Natural killer cell treated with Interleukin-12 subunit alpha and Interleukin-12 subunit beta and Interleukin-15 and Interleukin-18, amount 100 ng/mL, for 72 hours (primary cell): ENCODE results near the gene CLDN9. TPM values are rescaled to one million over a fixed set of nuclear protein-coding genes. Genes with fewer than 3 reads are reported as not detected.

ENCODE experiments used
- ATAC-seq, 2 donors: fragments of 150-1000 bp; cut with Tn5 transposase in 1 of 2; sonication (Bioruptor Pico), chemical (Tn5 transposase) in 1 of 2; 2 replicates each; pipeline ENCODE4 v1.10.0; 2021
- DNase-seq: peaks from one replicate; pipeline ENCODE4 v3.0.0; 2022; ENCODE audit warnings: low spot score
- H3K27ac Mint-ChIP-seq, 2 donors: 1 replicate in 1 of 2; 2 replicates in 1 of 2; pipeline ENCODE4 v1.8.0; 2022; ENCODE audit warnings: mixed read lengths in 2 of 2, mild to moderate bottlenecking in 1 of 2, moderate library complexity in 1 of 2
- H3K27me3 Mint-ChIP-seq, 2 donors: 1 replicate in 1 of 2; 2 replicates in 1 of 2; pipeline ENCODE4 v1.8.0; 2022; ENCODE audit warnings: mixed read lengths in 2 of 2
- H3K36me3 Mint-ChIP-seq: one replicate; pipeline ENCODE4 v1.8.0; 2022; ENCODE audit warnings: mixed read lengths
- H3K4me1 Mint-ChIP-seq, 2 donors: 1 replicate in 1 of 2; 2 replicates in 1 of 2; pipeline ENCODE4 v1.8.0; 2022; ENCODE audit warnings: low read depth in 2 of 2, mixed read lengths in 2 of 2, mild to moderate bottlenecking in 1 of 2
- H3K4me3 Mint-ChIP-seq: one replicate; pipeline ENCODE4 v1.8.0; 2022; ENCODE audit warnings: mixed read lengths
- H3K9me3 Mint-ChIP-seq: 2 replicates; pipeline ENCODE4 v1.8.0; 2022; ENCODE audit warnings: mixed read lengths
- total RNA-seq, 2 donors: library from RNA; stranded (reverse); gene quantifications; one replicate each; pipeline ENCODE4 v1.2.3, GENCODE V29; 2022

The CLDN9 gene
- total RNA-seq, 2 donors from 2014 or later = 0.47 TPM; not detected in 1

GRCh38 chr16:2981177-2981898 is 31.4 kb upstream of the CLDN9 start:
- H3K9me3 Mint-ChIP-seq = no peaks in the 10 kb centered on the region
- H3K27me3 Mint-ChIP-seq = no peaks in the 10 kb centered on the region
- H3K27ac Mint-ChIP-seq = peak overlapping the region; percentile 77 to 80
- H3K4me3 Mint-ChIP-seq = peak overlapping the region; percentile 69
- H3K36me3 Mint-ChIP-seq = no peaks in the 10 kb centered on the region
- H3K4me1 Mint-ChIP-seq = peaks cover 10 to 19% of the 10 kb centered on the region in 2 donors
- no peak for DNase-seq
- ATAC-seq = no peak

GRCh38 chr16:2981899-2982250 is 30.8 kb upstream of the CLDN9 start:
- H3K4me3 Mint-ChIP-seq = peak overlapping the region; percentile 69
- H3K27me3 Mint-ChIP-seq = no peaks in the 10 kb centered on the region
- ATAC-seq = no peak

GRCh38 chr16:2982402-2982801 is 30.3 kb upstream of the CLDN9 start:
- H3K27ac Mint-ChIP-seq = peak overlapping the region in 1 of 2 donors; percentile 80

More at GRCh38 chr16:2981899-2982250, 30.8 kb upstream of the CLDN9 start:
- Mint-ChIP-seq H3K27ac (peak overlapping the region; percentile 77 to 80), H3K4me1 (peaks cover 10 to 19% of the 10 kb centered on the region in 2 donors), H3K9me3 (no peaks in the 10 kb centered on the region), H3K36me3 (no peaks in the 10 kb centered on the region)
- DNase-seq = no peak

GRCh38 chr16:2983706-2984136 is 29.0 kb upstream of the CLDN9 start:
- no peaks in the 10 kb centered on the region for H3K36me3 Mint-ChIP-seq
- peak overlapping the region; percentile 69 for H3K4me3 Mint-ChIP-seq
- H3K27ac Mint-ChIP-seq = no peak overlapping the region
- no peaks in the 10 kb centered on the region for H3K27me3 Mint-ChIP-seq
- H3K4me1 Mint-ChIP-seq = peaks cover 10 to 19% of the 10 kb centered on the region in 2 donors
- H3K9me3 Mint-ChIP-seq = no peaks in the 10 kb centered on the region
- DNase-seq = peak; percentile 75
- peak; percentile 63 to 77 for ATAC-seq

More at GRCh38 chr16:2982402-2982801, 30.3 kb upstream of the CLDN9 start:
- H3K4me3 Mint-ChIP-seq = peak overlapping the region; percentile 69
- H3K9me3 Mint-ChIP-seq = no peaks in the 10 kb centered on the region
- DNase-seq (no peak), ATAC-seq (no peak)
- no peaks in the 10 kb centered on the region for H3K27me3 Mint-ChIP-seq
- H3K4me1 Mint-ChIP-seq = peaks cover 10 to 19% of the 10 kb centered on the region in 2 donors
- H3K36me3 Mint-ChIP-seq = no peaks in the 10 kb centered on the region

- H3K27me3 Mint-ChIP-seq = no peaks in the 10 kb centered on the region
These were observed 27.3 kb upstream of the CLDN9 start for GRCh38 chr16:2985462-2985861.

GRCh38 chr16:2985893-2986355 is 26.8 kb upstream of the CLDN9 start:
- H3K9me3 Mint-ChIP-seq = no peaks in the 10 kb centered on the region
- no peak overlapping the region for H3K4me3 Mint-ChIP-seq
- H3K27me3 Mint-ChIP-seq = no peaks in the 10 kb centered on the region
- H3K36me3 Mint-ChIP-seq = no peaks in the 10 kb centered on the region
- H3K4me1 Mint-ChIP-seq = peaks cover 10 to 19% of the 10 kb centered on the region in 2 donors
- ATAC-seq (no peak), DNase-seq (no peak)
- no peak overlapping the region for H3K27ac Mint-ChIP-seq

More at GRCh38 chr16:2985462-2985861, 27.3 kb upstream of the CLDN9 start:
- ATAC-seq (no peak), DNase-seq (no peak)
- Mint-ChIP-seq H3K36me3 (no peaks in the 10 kb centered on the region), H3K4me1 (peaks cover 10 to 19% of the 10 kb centered on the region in 2 donors), H3K27ac (no peak overlapping the region), H3K4me3 (no peak overlapping the region), H3K9me3 (no peaks in the 10 kb centered on the region)

- Mint-ChIP-seq H3K4me3 (no peak overlapping the region), H3K9me3 (no peaks in the 10 kb centered on the region), H3K27me3 (no peaks in the 10 kb centered on the region), H3K36me3 (no peaks in the 10 kb centered on the region), H3K27ac (no peak overlapping the region), H3K4me1 (peaks cover 6 to 12% of the 10 kb centered on the region in 2 donors)
- ATAC-seq (no peak), DNase-seq (no peak)
These were observed 26.0 kb upstream of the CLDN9 start for GRCh38 chr16:2986623-2987188.

GRCh38 chr16:2987286-2987685 is 25.4 kb upstream of the CLDN9 start:
- ATAC-seq (no peak), DNase-seq (no peak)
- Mint-ChIP-seq H3K27me3 (no peaks in the 10 kb centered on the region), H3K4me3 (no peak overlapping the region), H3K4me1 (peaks cover 4 to 8% of the 10 kb centered on the region in 2 donors), H3K36me3 (no peaks in the 10 kb centered on the region), H3K27ac (no peak overlapping the region), H3K9me3 (no peaks in the 10 kb centered on the region)

- no peak for ATAC-seq
- no peaks in the 10 kb centered on the region for H3K27me3 Mint-ChIP-seq
- peaks cover 4% of the 10 kb centered on the region in 2 donors for H3K4me1 Mint-ChIP-seq
- no peak overlapping the region for H3K27ac Mint-ChIP-seq
- no peaks in the 10 kb centered on the region for H3K9me3 Mint-ChIP-seq
- H3K36me3 Mint-ChIP-seq = no peaks in the 10 kb centered on the region
- H3K4me3 Mint-ChIP-seq = no peak overlapping the region
- no peak for DNase-seq
These were observed 24.9 kb upstream of the CLDN9 start for GRCh38 chr16:2987833-2988232.

- no peak overlapping the region for H3K27ac Mint-ChIP-seq
These were observed 24.1 kb upstream of the CLDN9 start for GRCh38 chr16:2988590-2989099.

GRCh38 chr16:2990891-2991290 is 21.8 kb upstream of the CLDN9 start:
- Mint-ChIP-seq H3K27ac (no peak overlapping the region), H3K4me1 (no peaks in the 10 kb centered on the region), H3K27me3 (no peaks in the 10 kb centered on the region), H3K9me3 (no peaks in the 10 kb centered on the region), H3K36me3 (no peaks in the 10 kb centered on the region), H3K4me3 (no peak overlapping the region)
- ATAC-seq = no peak
- no peak for DNase-seq

More at GRCh38 chr16:2988590-2989099, 24.1 kb upstream of the CLDN9 start:
- H3K4me1 Mint-ChIP-seq = peaks cover 3 to 4% of the 10 kb centered on the region in 2 donors
- H3K4me3 Mint-ChIP-seq = no peak overlapping the region
- no peaks in the 10 kb centered on the region for H3K27me3 Mint-ChIP-seq
- no peaks in the 10 kb centered on the region for H3K36me3 Mint-ChIP-seq
- DNase-seq (no peak), ATAC-seq (no peak)
- no peaks in the 10 kb centered on the region for H3K9me3 Mint-ChIP-seq

GRCh38 chr16:2991566-2992261 is 21.0 kb upstream of the CLDN9 start:
- Mint-ChIP-seq H3K4me3 (no peak overlapping the region), H3K27me3 (no peaks in the 10 kb centered on the region), H3K36me3 (no peaks in the 10 kb centered on the region), H3K27ac (no peak overlapping the region), H3K9me3 (no peaks in the 10 kb centered on the region), H3K4me1 (no peaks in the 10 kb centered on the region)
- ATAC-seq (no peak), DNase-seq (no peak)

- Mint-ChIP-seq H3K9me3 (no peaks in the 10 kb centered on the region), H3K27ac (no peak overlapping the region), H3K36me3 (no peaks in the 10 kb centered on the region), H3K27me3 (no peaks in the 10 kb centered on the region), H3K4me1 (no peaks in the 10 kb centered on the region), H3K4me3 (no peak overlapping the region)
- no peak for ATAC-seq
- DNase-seq = no peak
These were observed 20.2 kb upstream of the CLDN9 start for GRCh38 chr16:2992383-2993081.
